ENCODE measurements around the gene CCDC70.

CCDC70 gene

GRCh38 chr13:51831519-51831918 is 30.2 kb upstream of the CCDC70 start:
- no peak for DNase-seq

GRCh38 chr13:51832471-51833152 is 29.2 kb upstream of the CCDC70 start:
- peak; percentile 68 to 76 for DNase-seq

DNA sequence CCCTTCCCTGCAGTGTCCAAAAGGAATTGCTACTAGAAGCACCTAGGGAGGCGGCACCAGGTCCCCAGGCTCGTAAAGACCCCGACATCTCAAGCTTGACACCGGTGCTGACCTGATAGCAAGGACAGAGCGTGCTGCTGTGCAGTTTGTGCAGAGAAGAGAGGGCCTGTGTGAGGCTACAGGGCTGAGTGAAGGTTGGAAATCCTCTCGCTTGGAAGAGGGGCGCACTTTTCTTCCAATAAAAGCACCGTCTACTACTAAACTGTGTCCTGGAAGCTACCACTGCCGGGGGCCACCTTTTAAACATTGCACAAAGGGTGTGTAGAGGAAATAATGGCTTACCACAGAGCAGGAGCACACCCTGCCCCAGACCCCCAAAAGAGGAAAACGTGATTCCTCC is 27.8 kb upstream of the CCDC70 start:
- DNase-seq, result no peak

DNA sequence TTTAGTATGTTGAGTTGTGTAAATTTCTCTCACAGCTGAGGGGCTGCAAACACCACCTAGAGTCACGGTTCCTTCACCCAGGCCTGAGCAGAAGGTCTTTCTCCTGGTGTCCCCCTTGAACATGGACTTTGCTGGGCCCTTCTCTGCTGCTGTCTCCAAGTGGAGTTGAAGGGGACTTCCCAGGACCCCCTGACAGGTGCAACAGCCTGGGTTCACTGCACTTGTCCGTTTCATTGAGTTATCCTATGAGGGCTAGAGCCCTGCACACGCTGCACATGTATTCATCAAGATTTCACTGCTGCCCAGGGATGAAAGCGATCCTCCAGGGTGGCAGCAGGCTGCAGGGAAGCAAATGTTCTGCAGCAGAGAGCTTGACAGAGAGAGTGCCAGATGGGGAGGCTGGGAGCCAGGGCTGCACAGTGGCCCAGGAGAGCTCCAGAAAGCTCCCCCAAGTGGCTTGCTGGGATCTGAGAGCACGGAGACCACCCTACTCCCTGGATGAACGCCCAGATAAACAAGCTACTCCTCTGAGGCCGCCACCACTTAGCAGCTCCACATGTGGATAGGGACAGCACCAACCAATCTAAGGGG is 27.1 kb upstream of the CCDC70 start:
- no peak for DNase-seq

- DNase-seq, result no peak
Measured at GRCh38 chr13:51837016-51837415, 24.8 kb upstream of the CCDC70 start.

DNA sequence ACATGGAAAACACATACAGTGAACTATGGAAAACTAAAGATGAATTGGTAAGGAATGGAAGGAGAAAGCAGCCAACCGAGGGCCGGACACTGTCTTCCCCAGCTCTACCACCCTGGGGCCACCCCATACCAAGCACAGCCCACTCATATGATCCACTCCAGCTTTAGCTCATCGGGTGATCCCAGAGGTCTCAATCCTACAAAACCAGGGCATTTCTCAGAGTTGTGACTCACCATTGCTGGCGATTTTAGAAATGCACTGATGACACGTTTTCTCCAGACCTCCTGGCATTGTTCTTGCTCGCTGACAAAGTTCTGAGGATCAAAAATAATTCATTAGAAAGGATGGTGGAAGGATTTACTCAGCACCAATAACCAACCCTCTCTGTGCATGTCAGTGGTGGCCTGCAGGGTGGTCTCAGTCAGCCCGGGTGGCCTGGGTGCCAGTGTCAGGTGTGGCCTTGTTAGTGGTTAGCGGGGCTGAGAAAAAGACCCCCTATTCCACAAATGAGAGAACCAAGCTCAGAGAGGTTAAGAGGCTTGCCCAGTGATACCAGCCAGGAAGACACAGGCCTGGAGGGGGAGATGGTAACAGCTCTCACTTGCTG is 23.4 kb upstream of the CCDC70 start:
- no peak for DNase-seq

GRCh38 chr13:51839711-51840540 is 21.8 kb upstream of the CCDC70 start:
- DNase-seq, result no peak

- no peak for DNase-seq
Measured at GRCh38 chr13:51840917-51841316, 20.9 kb upstream of the CCDC70 start.

- no peak for DNase-seq
Measured at GRCh38 chr13:51841732-51842131, 20.0 kb upstream of the CCDC70 start.

- DNase-seq, result no peak
Measured at GRCh38 chr13:51843529-51843928, 18.2 kb upstream of the CCDC70 start.

GRCh38 chr13:51844862-51845573 is 16.8 kb upstream of the CCDC70 start, which contains the start of gene TMEM272:
Gene TMEM272, minus strand, starts transcription at chr13:51845177. Its CDS starts 6,647 bp downstream, at chr13:51838530.
- peak; percentile 48 to 51 for DNase-seq

DNA sequence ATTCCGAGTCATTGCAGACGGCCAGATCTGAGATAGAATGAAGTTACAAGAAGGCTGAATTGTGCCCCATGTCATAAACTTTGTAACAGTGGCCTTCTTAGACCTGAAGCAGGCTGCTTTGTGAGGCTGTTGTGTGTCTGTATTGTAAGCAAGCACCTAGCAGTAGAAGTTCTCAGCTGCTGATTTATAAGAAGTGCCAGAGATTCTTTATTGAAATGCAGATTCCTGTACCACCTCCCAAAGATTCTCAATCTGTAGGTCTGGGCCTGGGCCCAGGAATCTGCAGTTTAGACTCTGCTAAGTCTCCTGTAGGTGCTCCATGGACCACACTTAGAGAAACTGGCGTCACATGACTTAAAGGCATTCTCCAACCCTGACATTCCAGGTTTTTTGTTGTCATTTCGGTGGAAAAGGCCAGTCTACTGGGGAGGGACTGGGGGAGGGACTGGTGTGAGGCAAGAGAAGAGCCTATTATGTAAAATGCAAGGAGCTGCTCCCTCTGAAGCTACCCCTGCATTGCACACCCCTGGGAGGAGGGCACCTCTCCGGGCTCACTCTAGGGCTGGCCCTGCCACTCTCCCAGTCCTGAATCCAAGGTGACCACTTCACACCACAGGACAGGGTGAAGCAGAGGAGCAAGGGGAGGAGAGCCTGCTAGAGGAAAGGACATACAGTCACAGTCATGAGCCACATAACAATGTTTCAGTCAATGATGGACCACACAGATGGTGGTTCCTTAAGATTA is 16.0 kb upstream of the CCDC70 start:
- DNase-seq, result no peak

GRCh38 chr13:51846756-51847155 is 15.0 kb upstream of the CCDC70 start:
- DNase-seq, result no peak

DNA sequence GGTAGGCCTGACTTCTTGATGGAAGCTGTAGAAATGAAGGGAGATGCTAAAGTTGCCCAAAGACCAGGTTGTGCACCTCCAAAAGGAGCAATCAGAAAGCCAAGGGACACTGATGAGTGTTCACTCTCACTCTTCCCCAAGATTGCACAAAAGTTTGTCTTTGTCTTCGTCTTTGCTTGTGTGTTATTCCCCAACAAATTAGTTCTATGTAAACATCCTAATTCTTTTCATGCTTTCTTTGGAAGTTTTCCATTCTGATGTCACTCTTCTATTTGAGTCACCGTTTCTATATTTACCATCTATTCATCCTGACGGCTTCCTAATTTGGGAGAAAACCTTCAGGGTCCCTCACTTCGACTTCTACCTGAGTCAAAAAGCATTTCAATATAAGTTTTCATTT is 13.1 kb upstream of the CCDC70 start:
- no peak for DNase-seq

GRCh38 chr13:51849145-51850101 is 12.3 kb upstream of the CCDC70 start:
- peak in 1 of 2 donors; percentile 28 for DNase-seq

DNA sequence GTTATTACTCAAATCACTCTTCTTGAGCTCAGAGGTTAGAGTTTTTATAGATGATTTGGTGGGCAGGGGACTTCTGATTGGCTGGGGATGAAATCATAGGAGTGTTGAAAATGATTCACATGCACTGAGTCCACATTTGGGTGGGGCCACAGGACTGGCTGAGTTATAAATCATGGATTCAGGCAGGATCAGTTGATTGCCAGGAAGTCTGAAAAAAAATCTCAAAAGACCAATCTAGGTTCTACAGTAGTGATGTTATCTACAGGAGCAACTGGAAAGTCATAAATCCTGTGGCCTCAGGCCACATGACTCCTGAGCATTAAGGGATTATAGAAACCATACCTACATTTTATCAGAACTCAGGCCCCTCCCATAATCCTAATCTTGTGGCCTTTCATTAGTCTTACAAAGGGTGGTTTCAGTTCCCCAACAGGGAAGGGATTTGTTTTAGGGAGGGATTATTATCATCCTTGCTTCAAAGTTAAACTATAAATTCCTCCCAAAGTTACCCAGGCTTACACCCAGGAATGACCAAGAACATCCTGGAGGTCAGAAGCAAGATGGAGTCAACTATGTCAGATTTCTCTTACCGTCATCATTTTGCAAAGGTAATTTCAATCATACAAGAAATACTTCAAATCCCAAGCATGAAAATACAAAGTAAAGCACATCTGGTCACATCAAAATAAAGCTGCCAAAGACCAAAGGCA is 5.6 kb upstream of the CCDC70 start:
- DNase-seq, result no peak

- DNase-seq, result no peak
Measured at GRCh38 chr13:51856998-51857397, 4.8 kb upstream of the CCDC70 start.

- DNase-seq, result no peak
Measured at GRCh38 chr13:51858433-51859247, 3.1 kb upstream of the CCDC70 start.

GRCh38 chr13:51862957-51863356 is 1.2 kb downstream of the CCDC70 start:
- no peak for DNase-seq

Measured in CD4-positive, alpha-beta T cell treated with Interleukin-1 beta for 1 hour (primary cell).